HCT116 (cell line): ENCODE results near the gene MAIP1. TPM values are rescaled to one million over a fixed set of nuclear protein-coding genes. Genes with fewer than 3 reads are reported as not detected.

Experiments
- ATAC-seq: fragments of 200-7000 bp; cut with Tn5 transposase; 2 replicates; pipeline ENCODE4 v1.9.1; 2020; ENCODE audit warnings: mild to moderate bottlenecking, moderate library complexity
- BruUV-seq: library from RNA; stranded (reverse); fragments of 400-500 nt; replicated peaks from 2 replicates; lab custom pipeline; 2021; lab: Mats Ljungman, UMichigan
- CTCF ChIA-PET: fragments of 300-600 bp; sonication (Branson Sonifier 250); formaldehyde crosslinking; loops from one replicate; lab custom pipeline; 2021; ENCODE audit warnings: antibody characterized with exemption; lab: Charles Lee
- POLR2A ChIA-PET: fragments of 300-600, 350-600 bp; sonication (Branson Sonifier 250); formaldehyde crosslinking; loops from one replicate; lab custom pipeline; 2021; ENCODE audit warnings: antibody characterized with exemption; lab: Charles Lee
- RAD21 ChIA-PET, 2 experiments: fragments of 300-600 bp; sonication (Branson Sonifier 250); formaldehyde crosslinking; loops; one replicate each; lab custom pipeline; 2023; ENCODE audit warnings: low total read pairs in 2 of 2; ENCODE audit not compliant: uncharacterized antibody in 2 of 2, unreplicated experiment in 2 of 2, low non-redundant PET in 1 of 2; lab: Charles Lee
- DNase-seq: peaks from one replicate; pipeline ENCODE4 v3.0.0-alpha.2; 2010; ENCODE audit warnings: low read depth, low spot score
- H2AFZ ChIP-seq: fragments of 200-600 bp; shearing (Covaris generic), sonication (generic); 2 replicates; pipeline ENCODE4 v1.6.1; 2017; ENCODE audit warnings: low read depth, mixed run types, mixed read lengths, antibody characterized with exemption, low read length; ENCODE audit not compliant: poor library complexity, severe bottlenecking
- H3K27ac ChIP-seq: 2 replicates; pipeline ENCODE4 v1.5.1; 2012; ENCODE audit warnings: low read depth, low read length
- H3K27me3 ChIP-seq: fragments of 200-600 bp; sonication (generic); 2 replicates; pipeline ENCODE4 v1.6.1; 2016; ENCODE audit warnings: mixed run types, low read length, mixed read lengths; ENCODE audit not compliant: insufficient read depth
- H3K36me3 ChIP-seq, 2 experiments: fragments of 200-500 bp in 1 of 2; fragments of 200-600 bp in 1 of 2; sonication (Bioruptor generic) in 1 of 2; sonication (generic) in 1 of 2; 2 replicates each; pipeline versions ENCODE4 v1.5.1 to v1.6.1; 2014 to 2016; ENCODE audit warnings: low read length in 2 of 2, inconsistent platforms in 1 of 2, mixed read lengths in 1 of 2, mixed run types in 1 of 2; ENCODE audit not compliant: insufficient read depth in 2 of 2, control insufficient read depth in 1 of 2
- H3K4me1 ChIP-seq, 2 experiments: fragments of 200-600 bp in 1 of 2; sonication (generic) in 1 of 2; 2 replicates each; pipeline versions ENCODE4 v1.5.1 to v1.6.1; 2012 to 2017; ENCODE audit warnings: low read length in 2 of 2, inconsistent platforms in 1 of 2, mild to moderate bottlenecking in 1 of 2, mixed read lengths in 1 of 2, mixed run types in 1 of 2, moderate library complexity in 1 of 2; ENCODE audit not compliant: insufficient read depth in 2 of 2, control insufficient read depth in 1 of 2
- H3K4me2 ChIP-seq: fragments of 200-600 bp; sonication (generic); 2 replicates; pipeline ENCODE4 v1.6.1; 2017; ENCODE audit warnings: mixed run types, low read length, mixed read lengths
- H3K4me3 ChIP-seq, 2 experiments: fragments of 200-600 bp in 1 of 2; sonication (generic) in 1 of 2; replicated peaks in 1 of 2; 2 replicates each; pipeline ENCODE4 v1.5.1; 2011 to 2016; ENCODE audit warnings: low read length in 2 of 2, control low read depth in 1 of 2, low read depth in 1 of 2, mild to moderate bottlenecking in 1 of 2, mixed read lengths in 1 of 2, mixed run types in 1 of 2
- H3K79me2 ChIP-seq: fragments of 200-600 bp; sonication (generic); 2 replicates; pipeline ENCODE4 v1.6.1; 2017; ENCODE audit warnings: mild to moderate bottlenecking, mixed run types, low read length, moderate library complexity, mixed read lengths; ENCODE audit not compliant: insufficient read depth
- H3K9ac ChIP-seq: fragments of 200-600 bp; sonication (generic); 2 replicates; pipeline ENCODE4 v1.6.1; 2016; ENCODE audit warnings: low read length, mixed read lengths
- H3K9me2 ChIP-seq: fragments of 200-600 bp; sonication (generic), shearing (Covaris generic); 2 replicates; pipeline ENCODE4 v1.6.1; 2017; ENCODE audit warnings: mixed run types, mild to moderate bottlenecking, moderate library complexity; ENCODE audit not compliant: insufficient read depth
- H3K9me3 ChIP-seq, 2 experiments: fragments of 200-500 bp in 1 of 2; fragments of 200-600 bp in 1 of 2; sonication (Bioruptor generic) in 1 of 2; sonication (generic) in 1 of 2; 2 replicates each; pipeline ENCODE4 v1.6.1; 2014 to 2017; ENCODE audit warnings: low read length in 2 of 2, mixed read lengths in 2 of 2, inconsistent platforms in 1 of 2, low read depth in 1 of 2, mild to moderate bottlenecking in 1 of 2, mixed run types in 1 of 2, moderate library complexity in 1 of 2; ENCODE audit not compliant: control insufficient read depth in 1 of 2, insufficient read depth in 1 of 2
- H4K20me1 ChIP-seq: fragments of 200-600 bp; sonication (generic), shearing (Covaris generic); 2 replicates; pipeline ENCODE4 v1.6.1; 2017; ENCODE audit warnings: mixed run types, mild to moderate bottlenecking, moderate library complexity; ENCODE audit not compliant: insufficient read depth
- ATF3 ChIP-seq: IDR thresholded peaks from 2 replicates; pipeline ENCODE4 v1.6.1; 2012
- CEBPB ChIP-seq: IDR thresholded peaks from 2 replicates; pipeline ENCODE4 v1.6.1; 2012; ENCODE audit warnings: low read depth
- CTCF ChIP-seq, 3 experiments: fragments of 200-600 bp in 1 of 3; sonication (generic) in 1 of 3; IDR thresholded peaks in 2 of 3; conservative IDR thresholded peaks in 1 of 3; 2 replicates each; pipeline ENCODE4 v1.5.1; 2012 to 2017; ENCODE audit warnings: low read depth in 2 of 3, low read length in 2 of 3, antibody characterized with exemption in 1 of 3, borderline replicate concordance in 1 of 3, control low read depth in 1 of 3, mild to moderate bottlenecking in 1 of 3, mixed read lengths in 1 of 3, mixed run types in 1 of 3, moderate library complexity in 1 of 3; ENCODE audit not compliant: insufficient read depth in 1 of 3
- EGR1 ChIP-seq: IDR thresholded peaks from 2 replicates; pipeline ENCODE4 v1.6.1; 2012; ENCODE audit warnings: low read depth
- EZH2 ChIP-seq: fragments of 200-600 bp; sonication (generic); IDR thresholded peaks from 2 replicates; pipeline ENCODE4 v1.6.1; 2017; ENCODE audit warnings: antibody characterized with exemption, mixed run types
- FOSL1 ChIP-seq: IDR thresholded peaks from 2 replicates; pipeline ENCODE4 v1.6.1; 2012; ENCODE audit warnings: low read depth
- MAX ChIP-seq: IDR thresholded peaks from 2 replicates; pipeline ENCODE4 v1.6.1; 2012
- POLR2A ChIP-seq: IDR thresholded peaks from 2 replicates; pipeline ENCODE4 v1.7.0; 2011; ENCODE audit warnings: borderline replicate concordance; ENCODE audit not compliant: insufficient read depth, insufficient read length; ENCODE audit errors: extremely low read depth
- REST ChIP-seq: IDR thresholded peaks from 2 replicates; pipeline ENCODE4 v1.6.1; 2012; ENCODE audit warnings: low read depth
- SIN3A ChIP-seq: IDR thresholded peaks from 2 replicates; pipeline ENCODE4 v1.6.1; 2012; ENCODE audit warnings: low read depth
- SP1 ChIP-seq: IDR thresholded peaks from 2 replicates; pipeline ENCODE4 v1.6.1; 2012; ENCODE audit warnings: low read depth
- YY1 ChIP-seq: IDR thresholded peaks from 2 replicates; pipeline ENCODE4 v1.6.1; 2011; ENCODE audit warnings: low read length, low read depth, moderate library complexity, mild to moderate bottlenecking; ENCODE audit not compliant: insufficient replicate concordance; ENCODE audit errors: extremely low read depth
- ZBTB33 ChIP-seq: IDR thresholded peaks from 2 replicates; pipeline ENCODE4 v1.6.1; 2011; ENCODE audit warnings: mild to moderate bottlenecking, low read length, moderate library complexity; ENCODE audit not compliant: insufficient replicate concordance; ENCODE audit errors: extremely low read depth
- ZFX ChIP-seq: fragments of 450-650 bp; IDR thresholded peaks from 2 replicates; pipeline ENCODE4 v1.6.1; 2017
- ZNF274 ChIP-seq: fragments of 200-500 bp; sonication (Bioruptor generic); IDR thresholded peaks from 2 replicates; pipeline ENCODE4 v1.6.1; 2014; ENCODE audit warnings: mild to moderate bottlenecking, low read depth, low read length, inconsistent platforms
- intact Hi-C: fragments of 100-400 bp; cut with micrococcal nuclease; formaldehyde crosslinking; loops from 2 replicates; pipeline ENCODE4 v1.10.0; 2022
- total RNA-seq: library from RNA; stranded (reverse); gene quantifications from one replicate; pipeline ENCODE4 v1.2.1, GENCODE V29; 2021; ENCODE audit not compliant: unreplicated experiment

Gene MAIP1
- total RNA-seq, 1 experiment from 2014 or later: 32.5 TPM

GRCh38 chr2:199994896-199995295 lies 39.5 kb downstream of the MAIP1 start (continued):
- TF ChIP-seq CTCF (IDR thresholded peaks at IDR 0.05 in 2 of 3, conservative IDR thresholded peaks at IDR 0.05 in 1 of 3; ENCODE audit: borderline replicate concordance in 1 of 3, insufficient read depth in 1 of 3, low read depth in 2 of 3, low read length in 2 of 3) (no peak), MAX (no peak), FOSL1 (no peak), YY1 (no peak), ZNF274 (no peak), SIN3A (no peak), POLR2A (no peak), SP1 (no peak)

- Histone ChIP-seq H3K9ac (no peak overlapping the region), H3K9me3 (no peaks in the 10 kb centered on the region), H3K79me2 (no peaks in the 10 kb centered on the region), H3K4me3 (no peak overlapping the region), H3K4me2 (no peak overlapping the region), H3K27me3 (no peaks in the 10 kb centered on the region), H3K9me2 (no peaks in the 10 kb centered on the region), H4K20me1 (no peaks in the 10 kb centered on the region), H3K4me1 (no peaks in the 10 kb centered on the region), H3K27ac (no peak overlapping the region), H3K36me3 (no peaks in the 10 kb centered on the region), H2AFZ (no peak overlapping the region)
- ChIA-PET RAD21 (no interaction called here), CTCF (no interaction called here), POLR2A (no interaction called here)
- DNase-seq: no peak
- BruUV-seq: no TSS peak
- intact Hi-C loops: no loop called here
- ATAC-seq: no peak
- no peak for TF ChIP-seq CEBPB
- TF ChIP-seq REST: no peak
- no peak for TF ChIP-seq EGR1
- TF ChIP-seq SIN3A: no peak
- TF ChIP-seq EZH2: no peak
- no peak for TF ChIP-seq ATF3
- no peak for TF ChIP-seq FOSL1
- TF ChIP-seq CTCF (IDR thresholded peaks at IDR 0.05 in 2 of 3, conservative IDR thresholded peaks at IDR 0.05 in 1 of 3; ENCODE audit: borderline replicate concordance in 1 of 3, insufficient read depth in 1 of 3, low read depth in 2 of 3, low read length in 2 of 3): no peak
- no peak for TF ChIP-seq ZBTB33
- no peak for TF ChIP-seq ZNF274
- no peak for TF ChIP-seq ZFX
Measured at GRCh38 chr2:199997296-199997695, 41.9 kb downstream of the MAIP1 start.
